T47D (cell line): ENCODE measurements around the gene CARS2.

ENCODE experiments used
- DNase-seq, 2 experiments: peaks; one replicate each; pipeline versions ENCODE4 v3.0.0 to v3.0.0-alpha.2; 2011 to 2012; ENCODE audit warnings: low read depth in 1 of 2, low spot score in 1 of 2
- JUND ChIP-seq: IDR thresholded peaks from 2 replicates; pipeline ENCODE4 v1.6.1; 2012; ENCODE audit warnings: low read depth
- in situ Hi-C: cut with HindIII; loops from 2 replicates; pipeline ENCODE4 v1.10.0; 2016; ENCODE audit warnings: low sequenced_read_pairs, low pct_unique_long_range_greater_than_20kb

Gene CARS2

DNA sequence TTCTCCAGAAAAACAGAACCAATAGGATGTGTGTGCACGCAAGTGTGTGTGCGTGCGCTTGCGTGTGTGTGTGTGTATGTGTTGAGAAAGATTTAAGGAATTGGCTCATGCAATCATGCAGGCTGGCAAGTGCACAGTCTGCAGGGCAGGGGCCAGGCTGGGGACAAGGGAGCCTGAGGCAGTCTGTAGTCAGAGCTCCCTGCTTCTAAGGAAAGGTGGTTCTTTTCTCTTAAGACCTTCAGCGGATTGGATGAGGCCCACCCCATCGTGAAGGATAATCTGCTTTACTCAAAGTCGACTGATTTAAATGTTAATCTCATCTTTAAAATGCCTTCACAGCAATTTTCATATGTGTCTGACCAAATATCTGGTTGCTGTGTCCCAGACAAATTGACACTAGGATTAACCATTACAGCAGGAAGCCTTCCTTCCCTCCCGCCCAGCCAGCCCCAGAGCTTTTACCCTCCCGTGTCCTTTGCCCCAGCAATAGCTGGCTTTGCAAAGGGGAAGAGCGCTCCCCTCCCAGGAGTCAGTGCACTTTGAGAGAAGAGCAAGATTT is 105.6 kb downstream of the CARS2 start:
- in situ Hi-C loops = no loop called here
- DNase-seq = peak in 1 of 2 experiments; percentile 71
- TF ChIP-seq JUND = no peak

DNA sequence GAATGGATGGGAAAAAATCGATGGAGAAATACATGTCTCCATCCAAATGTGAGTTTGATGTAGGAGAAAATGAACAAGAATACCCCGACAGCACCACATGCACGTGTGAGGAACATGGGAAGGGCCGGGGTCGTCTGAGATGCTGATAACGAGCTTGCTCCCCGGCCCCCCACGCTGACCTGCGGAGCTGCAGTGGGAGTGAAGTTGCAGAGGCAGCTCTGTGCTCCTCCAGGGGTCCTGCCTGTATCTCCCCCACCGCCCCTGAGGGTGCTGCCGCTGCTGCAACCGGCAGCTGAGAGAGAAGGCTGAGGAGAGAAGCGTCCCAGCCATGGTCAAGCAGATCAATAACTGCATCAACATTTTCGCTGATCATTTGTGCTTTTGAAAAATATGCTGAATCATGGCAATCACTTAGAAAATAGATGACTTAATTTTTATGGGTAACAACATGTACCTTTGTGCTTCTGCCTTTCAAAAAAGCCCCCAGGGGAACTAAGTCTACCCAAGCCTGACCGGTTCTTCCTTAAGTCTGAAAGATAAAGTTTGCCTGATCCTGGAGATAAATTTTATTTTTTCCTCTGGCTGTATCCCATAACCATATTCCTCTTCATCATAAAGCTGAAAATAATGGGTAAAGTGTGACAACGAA is 108.8 kb downstream of the CARS2 start:
- in situ Hi-C loops = no loop called here
- peak in 1 of 2 experiments; percentile 56 for DNase-seq
- no peak for TF ChIP-seq JUND

DNA sequence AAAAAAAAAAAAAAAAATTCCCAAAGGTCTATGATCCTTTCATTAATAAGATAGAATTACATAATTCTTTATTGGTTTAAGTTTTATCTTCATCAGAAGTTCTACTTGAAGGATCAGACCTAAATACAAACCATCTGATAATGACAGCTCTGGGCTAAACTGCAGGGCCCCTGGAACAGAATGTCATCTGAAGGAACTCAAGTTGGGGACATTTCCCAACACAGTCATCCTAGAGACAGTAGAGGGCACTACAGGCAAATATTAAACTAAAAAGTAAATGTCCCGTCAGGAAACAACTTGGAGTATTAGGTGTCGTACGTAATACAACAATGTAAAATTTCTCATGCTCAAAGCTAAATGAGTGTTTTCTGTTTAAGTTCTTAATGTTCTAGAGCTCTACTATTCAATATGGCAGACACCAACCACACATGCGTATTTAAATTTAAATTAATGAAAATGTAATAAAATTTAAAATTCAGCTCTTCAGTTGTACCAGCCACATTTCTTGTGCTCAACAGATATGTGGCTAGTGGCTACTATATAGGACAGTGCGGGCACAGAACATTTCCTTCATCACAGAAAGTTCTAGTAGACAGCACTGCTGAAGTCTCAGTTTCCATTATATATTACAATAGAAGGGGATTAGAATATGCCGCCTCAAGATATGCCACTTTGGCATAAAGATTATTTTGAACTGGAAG is 112.3 kb downstream of the CARS2 start:
- in situ Hi-C loops = no loop called here
- TF ChIP-seq JUND = no peak
- peak in 1 of 2 experiments; percentile 80 for DNase-seq

- TF ChIP-seq JUND = no peak
- no peak for DNase-seq
- in situ Hi-C loops = no loop called here
Observed at GRCh38 chr13:110592665-110593064, 113.3 kb downstream of the CARS2 start.
